Osteocyte (in vitro differentiated cells): Measurements from ENCODE around the gene DST. TPM values are rescaled to one million over a fixed set of nuclear protein-coding genes. Genes with fewer than 3 reads are reported as not detected.

Source experiments
- DNase-seq: peaks from one replicate; pipeline ENCODE4 v3.0.0; 2021; ENCODE audit warnings: mixed read lengths; ENCODE audit not compliant: unreplicated experiment; ENCODE audit errors: extremely low spot score
- H3K27ac Mint-ChIP-seq: one replicate; pipeline ENCODE4 v1.8.0; 2021; ENCODE audit warnings: mild to moderate bottlenecking, mixed read lengths; ENCODE audit not compliant: unreplicated experiment
- H3K27me3 Mint-ChIP-seq: one replicate; pipeline ENCODE4 v1.8.0; 2021; ENCODE audit warnings: mixed read lengths; ENCODE audit not compliant: unreplicated experiment
- H3K36me3 Mint-ChIP-seq: one replicate; pipeline ENCODE4 v1.8.0; 2021; ENCODE audit warnings: mixed read lengths; ENCODE audit not compliant: unreplicated experiment
- H3K4me1 Mint-ChIP-seq: one replicate; pipeline ENCODE4 v1.8.0; 2021; ENCODE audit warnings: mixed read lengths; ENCODE audit not compliant: unreplicated experiment
- H3K4me3 Mint-ChIP-seq: one replicate; pipeline ENCODE4 v1.8.0; 2021; ENCODE audit warnings: mild to moderate bottlenecking, moderate library complexity, mixed read lengths; ENCODE audit not compliant: unreplicated experiment
- H3K9me3 Mint-ChIP-seq: one replicate; pipeline ENCODE4 v1.8.0; 2021; ENCODE audit warnings: mixed read lengths; ENCODE audit not compliant: unreplicated experiment
- long read RNA-seq: library from polyadenylated mRNA; unstranded; transcript quantifications from one replicate; pipeline ENCODE4 v2.0.0, GENCODE V29; 2021
- total RNA-seq: library from RNA; stranded (reverse); gene quantifications from 2 replicates; pipeline ENCODE4 v1.2.1, GENCODE V29; 2021
- TF ChIP-seq, protein P1 (sequence below): fragments of 200-600 bp; sonication (generic); IDR thresholded peaks from 2 replicates; pipeline ENCODE4 v1.5.0; 2021; ENCODE audit warnings: antibody characterized with exemption, mild to moderate bottlenecking, moderate library complexity

DST gene
- 240 and 243 TPM in 2 replicates for total RNA-seq
- long read RNA-seq, full-length matches to known transcripts = 8 of 302 reads
- long read RNA-seq, partial matches to known transcripts = 260 of 302 reads
- long read RNA-seq, other reads (novel, unspliced or antisense) = 34 of 302 reads

DNA sequence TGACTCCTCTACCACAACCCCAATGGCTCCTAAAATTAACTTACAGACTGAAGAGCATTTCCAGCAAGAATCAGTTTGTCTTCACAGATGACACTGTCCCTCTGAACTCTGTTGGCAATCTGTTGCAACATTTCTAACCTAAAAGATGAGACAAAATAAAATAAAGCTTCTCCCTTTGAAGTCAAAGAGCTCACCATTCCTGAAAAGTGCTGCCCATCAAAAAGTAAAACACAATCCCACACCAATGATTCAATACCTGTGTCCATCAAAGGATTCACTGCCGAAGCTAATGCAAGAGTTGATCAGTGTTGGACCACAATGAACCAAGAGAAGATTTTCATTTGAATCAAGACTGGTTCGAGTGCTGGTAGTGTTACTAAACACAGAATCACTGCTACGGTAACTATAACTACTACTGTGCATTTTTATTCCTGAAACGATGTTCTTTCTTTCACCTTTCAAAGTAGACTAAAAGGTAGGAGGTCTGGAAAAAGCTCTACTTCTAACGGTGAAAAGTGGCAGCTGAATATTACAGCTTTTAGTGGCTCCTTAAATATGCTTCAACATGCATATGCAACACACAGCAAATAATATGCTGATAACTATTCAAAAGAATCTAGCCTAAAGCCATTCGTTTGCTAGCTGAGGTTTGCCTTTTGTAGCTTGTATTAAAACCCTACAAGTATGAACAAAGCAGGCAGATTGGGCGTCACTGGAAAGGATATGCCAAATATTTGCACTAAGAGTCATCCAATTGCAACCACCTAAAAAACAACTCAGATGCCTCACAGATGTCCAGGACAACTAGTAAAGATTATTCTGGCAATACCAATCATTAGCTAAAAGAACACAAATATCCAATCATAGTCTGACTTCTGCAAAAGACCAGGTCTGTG lies at the start of gene DST:
TSS of gene DST (minus strand) at position 524 of the 896 bp plus-strand sequence.
- H3K4me3 Mint-ChIP-seq = no peak within 1 kb of the TSS
- H3K27me3 Mint-ChIP-seq = no peaks in the 10 kb centered on the region
- no peak for DNase-seq
- H3K27ac Mint-ChIP-seq = peak within 1 kb of the TSS; percentile 82
- TF ChIP-seq, protein P1, sequence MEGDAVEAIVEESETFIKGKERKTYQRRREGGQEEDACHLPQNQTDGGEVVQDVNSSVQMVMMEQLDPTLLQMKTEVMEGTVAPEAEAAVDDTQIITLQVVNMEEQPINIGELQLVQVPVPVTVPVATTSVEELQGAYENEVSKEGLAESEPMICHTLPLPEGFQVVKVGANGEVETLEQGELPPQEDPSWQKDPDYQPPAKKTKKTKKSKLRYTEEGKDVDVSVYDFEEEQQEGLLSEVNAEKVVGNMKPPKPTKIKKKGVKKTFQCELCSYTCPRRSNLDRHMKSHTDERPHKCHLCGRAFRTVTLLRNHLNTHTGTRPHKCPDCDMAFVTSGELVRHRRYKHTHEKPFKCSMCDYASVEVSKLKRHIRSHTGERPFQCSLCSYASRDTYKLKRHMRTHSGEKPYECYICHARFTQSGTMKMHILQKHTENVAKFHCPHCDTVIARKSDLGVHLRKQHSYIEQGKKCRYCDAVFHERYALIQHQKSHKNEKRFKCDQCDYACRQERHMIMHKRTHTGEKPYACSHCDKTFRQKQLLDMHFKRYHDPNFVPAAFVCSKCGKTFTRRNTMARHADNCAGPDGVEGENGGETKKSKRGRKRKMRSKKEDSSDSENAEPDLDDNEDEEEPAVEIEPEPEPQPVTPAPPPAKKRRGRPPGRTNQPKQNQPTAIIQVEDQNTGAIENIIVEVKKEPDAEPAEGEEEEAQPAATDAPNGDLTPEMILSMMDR = no peak
- H3K36me3 Mint-ChIP-seq = peaks cover 28% of the 10 kb centered on the region
- peaks cover 24% of the 10 kb centered on the region for H3K4me1 Mint-ChIP-seq
- no peaks in the 10 kb centered on the region for H3K9me3 Mint-ChIP-seq

DNA sequence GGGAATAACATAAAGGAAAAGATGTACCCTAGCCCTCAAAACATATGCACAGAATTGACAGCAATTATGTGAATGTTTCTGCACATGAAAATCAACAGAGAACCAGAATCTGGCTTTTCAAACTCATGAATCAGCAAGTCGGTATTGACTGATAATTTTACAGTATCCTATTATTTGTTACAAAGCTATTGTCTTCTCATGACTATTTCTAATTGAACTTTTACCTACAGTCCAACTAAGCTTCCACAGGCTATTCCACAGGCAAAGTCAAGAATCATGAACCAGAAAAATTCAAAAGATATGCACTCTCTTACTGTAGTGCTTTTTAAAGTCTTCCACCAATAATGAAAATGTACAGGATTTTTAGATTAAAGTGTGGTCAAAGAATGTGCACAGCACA lies 49.1 kb upstream of the DST start:
- Mint-ChIP-seq H3K36me3 (peaks cover 18% of the 10 kb centered on the region), H3K9me3 (no peaks in the 10 kb centered on the region), H3K4me1 (peaks cover 52% of the 10 kb centered on the region), H3K27ac (peak overlapping the region; percentile 85), H3K27me3 (no peaks in the 10 kb centered on the region), H3K4me3 (no peak overlapping the region)
- TF ChIP-seq, protein P1 = no peak
- DNase-seq = no peak

DNA sequence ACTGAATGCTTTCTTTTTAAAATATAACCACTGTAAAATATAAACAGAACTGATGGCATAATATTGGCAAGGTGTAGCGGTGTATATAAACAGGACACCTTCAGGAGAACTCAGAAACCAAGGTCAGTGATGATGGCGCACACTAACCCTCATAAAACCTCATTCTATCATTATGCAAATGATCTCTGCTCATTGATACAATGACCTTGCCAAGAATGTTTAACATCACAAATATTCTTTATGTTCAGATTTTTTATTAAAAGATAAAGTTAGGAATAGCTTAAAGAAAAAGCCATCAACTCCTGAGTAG lies 48.6 kb upstream of the DST start:
- Mint-ChIP-seq H3K4me1 (peaks cover 49% of the 10 kb centered on the region), H3K4me3 (no peak overlapping the region), H3K9me3 (no peaks in the 10 kb centered on the region), H3K27ac (no peak overlapping the region), H3K27me3 (no peaks in the 10 kb centered on the region), H3K36me3 (peaks cover 12% of the 10 kb centered on the region)
- TF ChIP-seq, protein P1 = no peak
- DNase-seq = no peak

DNA sequence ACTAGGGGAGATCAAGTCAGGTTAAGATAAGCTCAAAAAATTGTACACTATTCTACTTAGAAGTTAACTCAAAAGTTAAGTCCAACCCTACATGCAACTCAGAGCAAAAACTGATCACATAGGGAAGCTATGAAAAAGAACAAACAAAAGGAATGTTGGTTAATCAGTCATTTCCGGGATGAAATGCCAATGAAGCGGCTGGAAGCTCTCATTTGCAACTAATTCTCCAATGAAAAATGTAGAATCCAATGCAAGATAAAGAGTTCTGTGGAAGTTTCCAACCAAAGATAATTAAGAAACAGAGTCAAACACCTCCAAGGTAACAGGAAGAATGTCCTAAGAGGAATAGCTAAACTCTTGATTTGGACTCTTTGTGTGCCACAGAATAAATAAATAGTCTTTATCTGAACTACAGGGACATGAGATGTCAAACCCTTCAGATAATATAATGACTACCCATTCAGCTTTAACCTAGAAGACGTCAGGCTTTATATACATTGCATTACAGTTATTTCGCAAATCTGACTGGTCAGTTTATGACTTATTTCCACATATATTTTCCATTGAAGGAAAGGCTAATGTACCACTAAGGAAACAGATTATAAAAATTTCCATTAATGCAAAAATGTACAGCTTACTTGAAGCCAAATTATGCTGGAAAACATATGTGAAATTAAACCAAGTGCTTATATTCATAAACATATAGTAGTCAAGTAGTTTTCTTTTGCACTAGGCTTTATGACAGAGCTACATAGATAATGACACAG lies 48.0 kb upstream of the DST start:
- peaks cover 53% of the 10 kb centered on the region for H3K4me1 Mint-ChIP-seq
- no peak overlapping the region for H3K4me3 Mint-ChIP-seq
- H3K27me3 Mint-ChIP-seq = no peaks in the 10 kb centered on the region
- peak overlapping the region; percentile 28 for H3K27ac Mint-ChIP-seq
- TF ChIP-seq, protein P1 = no peak
- H3K36me3 Mint-ChIP-seq = peaks cover 8% of the 10 kb centered on the region
- no peak for DNase-seq
- H3K9me3 Mint-ChIP-seq = no peaks in the 10 kb centered on the region

DNA sequence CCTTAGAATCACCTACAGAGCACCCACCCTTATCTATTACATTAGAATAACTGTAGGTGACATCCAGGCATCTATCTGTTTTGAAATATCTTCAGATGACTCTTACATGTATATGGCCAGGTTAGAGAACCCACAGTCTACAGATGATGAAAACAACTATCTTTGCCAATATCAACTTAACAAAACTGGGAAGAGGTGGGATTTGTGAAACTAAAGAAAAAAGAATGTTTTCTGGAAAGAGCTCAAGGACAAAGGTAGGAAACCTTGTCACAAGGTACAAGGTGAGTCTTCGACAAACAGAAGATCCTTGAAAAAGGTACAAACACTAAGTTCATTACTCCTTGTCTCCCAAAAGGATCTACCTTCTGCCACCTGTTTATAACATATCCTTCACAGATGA lies 47.0 kb upstream of the DST start:
- TF ChIP-seq, protein P1 = no peak
- DNase-seq = no peak
- no peaks in the 10 kb centered on the region for H3K27me3 Mint-ChIP-seq
- no peaks in the 10 kb centered on the region for H3K9me3 Mint-ChIP-seq
- H3K27ac Mint-ChIP-seq = no peak overlapping the region
- H3K36me3 Mint-ChIP-seq = peaks cover 3% of the 10 kb centered on the region
- H3K4me3 Mint-ChIP-seq = no peak overlapping the region
- H3K4me1 Mint-ChIP-seq = peaks cover 56% of the 10 kb centered on the region
